HL-60 (cell line): ENCODE data around the gene CACNA1C.

Source experiments
- CTCF ChIP-seq: IDR thresholded peaks from one replicate; pipeline ENCODE4 v1.5.1; 2011; ENCODE audit warnings: low read length, control low read depth, inconsistent platforms; ENCODE audit not compliant: insufficient read depth
- POLR2AphosphoS5 ChIP-seq: IDR thresholded peaks from 2 replicates; pipeline ENCODE4 v1.6.1; 2012; ENCODE audit warnings: low read depth
- REST ChIP-seq: IDR thresholded peaks from 2 replicates; pipeline ENCODE4 v1.6.1; 2012; ENCODE audit warnings: low read depth; ENCODE audit not compliant: insufficient replicate concordance

GRCh38 chr12:2294651-2295475, 242.1 kb downstream of the CACNA1C start:
- TF ChIP-seq POLR2AphosphoS5 (peak; percentile 97), CTCF (no peak), REST (peak; percentile 17)
